ENCODE measurements around the gene POU6F1.
A peak's percentile ranks its signal among the peaks of the same experiment; 100 is the strongest.
"Not testable (repeated sequence)": the region's sequence is repeated elsewhere in the genome, so short reads cannot be mapped to it uniquely, and the experiment has no call there.

Gene POU6F1

GRCh38 chr12:51217968-51218606 lies at the start of gene POU6F1:
Gene POU6F1 (minus strand): TSS chr12:51218062. CDS start chr12:51206836, 11,226 bp downstream.
- peak; percentile 34 for DNase-seq (ENCODE audit: low read depth)
- H3K4me3 ChIP-seq (ENCODE audit: low read depth, low read length), result peak within 1 kb of the TSS; percentile 67

- DNase-seq (ENCODE audit: low read depth), result no peak
- no peak overlapping the region for H3K4me3 ChIP-seq (ENCODE audit: low read depth, low read length)
Measured at GRCh38 chr12:51265024-51265423, 47.2 kb upstream of the POU6F1 start.

- no peak for DNase-seq (ENCODE audit: low read depth)
- no peak overlapping the region for H3K4me3 ChIP-seq (ENCODE audit: low read depth, low read length)
Measured at GRCh38 chr12:51264297-51264696, 46.4 kb upstream of the POU6F1 start.

- DNase-seq (ENCODE audit: low read depth), result no peak
- H3K4me3 ChIP-seq (ENCODE audit: low read depth, low read length), result no peak overlapping the region
Measured at GRCh38 chr12:51263341-51263740, 45.5 kb upstream of the POU6F1 start.

- DNase-seq (ENCODE audit: low read depth), result no peak
- H3K4me3 ChIP-seq (ENCODE audit: low read depth, low read length), result no peak overlapping the region
Measured at GRCh38 chr12:51262758-51263177, 44.9 kb upstream of the POU6F1 start.

- not testable (repeated sequence) for DNase-seq (ENCODE audit: low read depth); H3K4me3 ChIP-seq (ENCODE audit: low read depth, low read length)
Measured at GRCh38 chr12:51259600-51259999, 41.7 kb upstream of the POU6F1 start.

- no peak for DNase-seq (ENCODE audit: low read depth)
- H3K4me3 ChIP-seq (ENCODE audit: low read depth, low read length), result no peak overlapping the region
Measured at GRCh38 chr12:51254536-51254935, 36.7 kb upstream of the POU6F1 start.

GRCh38 chr12:51253276-51253675 lies 35.4 kb upstream of the POU6F1 start:
- DNase-seq (ENCODE audit: low read depth), result no peak
- no peak overlapping the region for H3K4me3 ChIP-seq (ENCODE audit: low read depth, low read length)

- no peak overlapping the region for H3K4me3 ChIP-seq (ENCODE audit: low read depth, low read length)
- no peak for DNase-seq (ENCODE audit: low read depth)
Measured at GRCh38 chr12:51247523-51248206, 29.8 kb upstream of the POU6F1 start.

- DNase-seq (ENCODE audit: low read depth), result no peak
- H3K4me3 ChIP-seq (ENCODE audit: low read depth, low read length), result no peak overlapping the region
Measured at GRCh38 chr12:51246254-51246853, 28.5 kb upstream of the POU6F1 start.

GRCh38 chr12:51245476-51246253 lies 27.8 kb upstream of the POU6F1 start:
- H3K4me3 ChIP-seq (ENCODE audit: low read depth, low read length), result no peak overlapping the region
- DNase-seq (ENCODE audit: low read depth), result no peak

GRCh38 chr12:51244269-51244668 lies 26.4 kb upstream of the POU6F1 start:
- DNase-seq (ENCODE audit: low read depth), result no peak

GRCh38 chr12:51242876-51243275 lies 25.0 kb upstream of the POU6F1 start:
- no peak for DNase-seq (ENCODE audit: low read depth)
- H3K4me3 ChIP-seq (ENCODE audit: low read depth, low read length), result no peak overlapping the region

More at GRCh38 chr12:51244269-51244668, 26.4 kb upstream of the POU6F1 start:
- no peak overlapping the region for H3K4me3 ChIP-seq (ENCODE audit: low read depth, low read length)

GRCh38 chr12:51242120-51242519 lies 24.3 kb upstream of the POU6F1 start:
- no peak for DNase-seq (ENCODE audit: low read depth)
- H3K4me3 ChIP-seq (ENCODE audit: low read depth, low read length), result no peak overlapping the region

GRCh38 chr12:51240971-51241370 lies 23.1 kb upstream of the POU6F1 start:
- no peak for DNase-seq (ENCODE audit: low read depth)
- H3K4me3 ChIP-seq (ENCODE audit: low read depth, low read length), result no peak overlapping the region

GRCh38 chr12:51238510-51239334 lies 20.9 kb upstream of the POU6F1 start, which contains the start of gene DAZAP2:
Gene DAZAP2 (plus strand): TSS chr12:51238826. CDS start chr12:51238908, 82 bp downstream.
- peak within 1 kb of the TSS; percentile 92 for H3K4me3 ChIP-seq (ENCODE audit: low read depth, low read length)
- DNase-seq (ENCODE audit: low read depth), result peak; percentile 88

GRCh38 chr12:51238037-51238509 lies 20.2 kb upstream of the POU6F1 start:
- DNase-seq (ENCODE audit: low read depth), result no peak
- peak overlapping the region; percentile 92 for H3K4me3 ChIP-seq (ENCODE audit: low read depth, low read length)

- no peak for DNase-seq (ENCODE audit: low read depth)
- H3K4me3 ChIP-seq (ENCODE audit: low read depth, low read length), result no peak overlapping the region
Measured at GRCh38 chr12:51234530-51234929, 16.7 kb upstream of the POU6F1 start.

- no peak overlapping the region for H3K4me3 ChIP-seq (ENCODE audit: low read depth, low read length)
Measured at GRCh38 chr12:51232642-51233041, 14.8 kb upstream of the POU6F1 start.

More at GRCh38 chr12:51232642-51233041, 14.8 kb upstream of the POU6F1 start:
- no peak for DNase-seq (ENCODE audit: low read depth)

All from skeletal muscle cell (primary cell).